Body of pancreas (tissue), 4 donors: Measurements from ENCODE around the gene NIPA2. TPM values are rescaled to one million over a fixed set of nuclear protein-coding genes. Genes with fewer than 3 reads are reported as not detected.

Experiments
- ATAC-seq: fragments of 150-250 bp; one replicate; pipeline ENCODE4 v1.9.1; 2016
- DNase-seq, 4 donors: peaks; one replicate each; pipeline ENCODE4 v3.0.0-alpha.2; 2019
- H3K27ac ChIP-seq, 4 donors: fragments of 200-600 bp; sonication (generic); 1 replicate in 3 of 4; 2 replicates in 1 of 4; pipeline versions ENCODE4 v1.5.1 to v1.6.1; 2016 to 2019; ENCODE audit warnings: mild to moderate bottlenecking in 1 of 4, mixed read lengths in 1 of 4, moderate library complexity in 1 of 4
- H3K27me3 ChIP-seq, 2 donors: fragments of 200-600 bp; sonication (generic); one replicate each; pipeline ENCODE4 v1.6.0; 2016; ENCODE audit warnings: mild to moderate bottlenecking in 1 of 2
- H3K36me3 ChIP-seq, 2 donors: fragments of 200-600 bp; sonication (generic); replicated peaks in 1 of 2; 2 replicates each; pipeline ENCODE4 v1.5.1; 2016; ENCODE audit warnings: low read depth in 2 of 2; ENCODE audit not compliant: insufficient read depth in 1 of 2
- H3K4me1 ChIP-seq: fragments of 200-600 bp; sonication (generic); one replicate; pipeline ENCODE4 v1.6.0; 2016
- H3K4me3 ChIP-seq, 2 donors: fragments of 200-600 bp; sonication (generic); 1 replicate in 1 of 2; 2 replicates in 1 of 2; pipeline ENCODE4 v1.5.1; 2016 to 2019
- H3K9me3 ChIP-seq, 3 donors: fragments of 200-600 bp; sonication (generic); 1 replicate in 2 of 3; 2 replicates in 1 of 3; pipeline ENCODE4 v1.5.1; 2016
- CTCF ChIP-seq, 7 experiments: fragments of 450-650 bp in 4 of 7; fragments of 200-600 bp in 3 of 7; sonication (generic) in 3 of 7; IDR thresholded peaks; one replicate each; pipeline ENCODE4 v1.5.1; 2016 to 2019; ENCODE audit warnings: antibody characterized with exemption in 7 of 7
- POLR2A ChIP-seq, 3 donors: fragments of 450-650 bp; IDR thresholded peaks; one replicate each; pipeline ENCODE4 v1.6.1; 2016; ENCODE audit warnings: antibody characterized with exemption in 3 of 3, mild to moderate bottlenecking in 2 of 3
- WGBS, 2 donors: methylation state at CpG; one replicate each; pipeline ENCODE4 v1.1.5; 2017; 5-methylcytosine and 5-hydroxymethylcytosine counted together
- intact Hi-C: fragments of 100-400 bp; cut with DNase I; formaldehyde crosslinking; loops from one replicate; pipeline ENCODE4 v1.15.1; 2023
- total RNA-seq, 2 donors: library from RNA; depleted of rRNA; stranded (reverse); fragments of >200 nt; gene quantifications; one replicate each; pipeline ENCODE4 v1.1.0, GENCODE V29; 2016

The NIPA2 gene
- total RNA-seq, 2 donors from 2014 or later: 21.8 to 37.2 TPM

- TF ChIP-seq POLR2A (IDR thresholded peaks at IDR 0.05) (no peak), CTCF (IDR thresholded peaks at IDR 0.05) (peak in 6 of 7 experiments; percentile 44 to 64 (median 52))
Observed at GRCh38 chr15:22811640-22812039, 26.8 kb upstream of the NIPA2 start.

GRCh38 chr15:22813844-22814243, 24.6 kb upstream of the NIPA2 start:
- no peak overlapping the region for H3K27ac ChIP-seq
- intact Hi-C loops: no loop called here
- H3K4me1 ChIP-seq: peaks cover 2% of the 10 kb centered on the region
- H3K27me3 ChIP-seq: no peaks in the 10 kb centered on the region
- H3K36me3 ChIP-seq: no peaks in the 10 kb centered on the region
- TF ChIP-seq CTCF (IDR thresholded peaks at IDR 0.05): no peak
- no peak for TF ChIP-seq POLR2A (IDR thresholded peaks at IDR 0.05)
- no peaks in the 10 kb centered on the region for H3K9me3 ChIP-seq
- DNase-seq (no peak), ATAC-seq (no peak)
- 78 to 97% methylated on average over 3 of the region's 3 CpGs for WGBS, 2 donors
- H3K4me3 ChIP-seq: no peak overlapping the region

More at GRCh38 chr15:22811640-22812039, 26.8 kb upstream of the NIPA2 start:
- H3K4me1 ChIP-seq: peaks cover 11% of the 10 kb centered on the region
- H3K36me3 ChIP-seq: no peaks in the 10 kb centered on the region
- no peak overlapping the region for H3K4me3 ChIP-seq
- ATAC-seq (peak; percentile 79), DNase-seq (peak; percentile 67 to 83 (median 74))
- intact Hi-C loops: no loop called here
- 53 to 67% methylated on average over 8 of the region's 8 CpGs for WGBS, 2 donors
- no peak overlapping the region for H3K27ac ChIP-seq
- H3K27me3 ChIP-seq: no peaks in the 10 kb centered on the region
- H3K9me3 ChIP-seq: no peaks in the 10 kb centered on the region

- no peak for ATAC-seq
- Histone ChIP-seq H3K27ac (no peak overlapping the region), H3K4me3 (no peak overlapping the region), H3K9me3 (no peaks in the 10 kb centered on the region), H3K36me3 (no peaks in the 10 kb centered on the region), H3K27me3 (no peaks in the 10 kb centered on the region), H3K4me1 (no peaks in the 10 kb centered on the region)
- intact Hi-C loops: no loop called here
- TF ChIP-seq POLR2A (IDR thresholded peaks at IDR 0.05) (no peak), CTCF (IDR thresholded peaks at IDR 0.05) (no peak)
- DNase-seq: no peak
- WGBS, 2 donors: 92 to 95% methylated on average over 1 of the region's 1 CpG
Observed at GRCh38 chr15:22815766-22816165, 22.7 kb upstream of the NIPA2 start.

GRCh38 chr15:22819651-22820050, 18.8 kb upstream of the NIPA2 start:
- intact Hi-C loops: no loop called here
- Histone ChIP-seq H3K27me3 (no peaks in the 10 kb centered on the region), H3K4me3 (no peak overlapping the region), H3K36me3 (peaks cover 0 to 20% of the 10 kb centered on the region in 2 donors), H3K4me1 (no peaks in the 10 kb centered on the region), H3K27ac (no peak overlapping the region), H3K9me3 (no peaks in the 10 kb centered on the region)
- DNase-seq (no peak), ATAC-seq (no peak)
- TF ChIP-seq POLR2A (IDR thresholded peaks at IDR 0.05) (no peak), CTCF (IDR thresholded peaks at IDR 0.05) (no peak)
- WGBS, 2 donors: 65 to 85% methylated on average over 2 of the region's 2 CpGs

- peaks cover 0 to 25% of the 10 kb centered on the region in 2 donors for H3K36me3 ChIP-seq
- H3K27me3 ChIP-seq: no peaks in the 10 kb centered on the region
- no peak for DNase-seq
- no peak overlapping the region for H3K4me3 ChIP-seq
- WGBS, 2 donors: 91 to 99% methylated on average over 14 to 29 of the region's 29 CpGs
- intact Hi-C loops: no loop called here
- H3K27ac ChIP-seq: no peak overlapping the region
- no peaks in the 10 kb centered on the region for H3K4me1 ChIP-seq
- no peak for TF ChIP-seq CTCF (IDR thresholded peaks at IDR 0.05)
- no peak for TF ChIP-seq POLR2A (IDR thresholded peaks at IDR 0.05)
- H3K9me3 ChIP-seq: no peaks in the 10 kb centered on the region
- ATAC-seq: no peak
Observed at GRCh38 chr15:22823495-22824128, 14.9 kb upstream of the NIPA2 start.
